ENCODE measurements around the gene BTBD7. TPM values are rescaled to one million over a fixed set of nuclear protein-coding genes. Genes with fewer than 3 reads are reported as not detected.

The BTBD7 gene
- total and polyA plus RNA-seq, 2 donors (not counting 1 experiment from before 2014, with no cell fraction given), result 8.1 to 48.6 TPM

GRCh38 chr14:93286212-93286890, 46.5 kb downstream of the BTBD7 start:
- no peak overlapping the region for H3K4me3 Mint-ChIP-seq
- no peaks in the 10 kb centered on the region for H4K20me1 ChIP-seq (ENCODE audit: control insufficient read depth, insufficient read depth, low read length, poor library complexity, severe bottlenecking)
- H3K27ac Mint-ChIP-seq, result no peak overlapping the region
- intact Hi-C loops (cut with micrococcal nuclease), result no loop called here
- no peak overlapping the region for H3K4me3 ChIP-seq (ENCODE audit: control extremely low read depth in 1 of 5, extremely low read depth in 1 of 5, insufficient read depth in 1 of 5, low read depth in 2 of 5, low read length in 4 of 5)
- H3K79me2 ChIP-seq (ENCODE audit: control insufficient read depth, insufficient read depth, low read length), result peaks cover 18% of the 10 kb centered on the region
- TF ChIP-seq EZH2 (IDR thresholded peaks at IDR 0.05; ENCODE audit: borderline replicate concordance, insufficient read depth, low read depth, low read length, poor library complexity, severe bottlenecking) (no peak), CTCF (IDR thresholded peaks at IDR 0.05) (no peak)
- no peak for DNase-seq
- no peaks in the 10 kb centered on the region for H3K27me3 ChIP-seq (replicated peaks in 1 of 4; ENCODE audit: control extremely low read depth in 1 of 4, control insufficient read depth in 3 of 4, insufficient read depth in 4 of 4, low read length in 3 of 4)
- H3K9me3 Mint-ChIP-seq (ENCODE audit: insufficient read depth), result no peaks in the 10 kb centered on the region
- peaks cover 0 to 3% of the 10 kb centered on the region in 2 donors for H3K4me1 ChIP-seq (ENCODE audit: control insufficient read depth in 2 of 2, insufficient read depth in 2 of 2, low read length in 2 of 2)
- H3K4me2 ChIP-seq (replicated peaks; ENCODE audit: low read depth, low read length, poor library complexity, severe bottlenecking), result no peak overlapping the region
- POLR2A ChIA-PET, result interaction anchor here (0.7 kb wide), 1 partner anchor 34 kb away, joined by 3 read pairs; no protein-coding TSS in a partner anchor
- peaks cover 18% of the 10 kb centered on the region for H3K4me1 Mint-ChIP-seq
- no peak for ATAC-seq (ENCODE audit: low read depth)
- CTCF ChIA-PET, result interaction anchor here (0.6 kb wide), 1 partner anchor 361 kb away, joined by 3 read pairs; no protein-coding TSS in a partner anchor
- H2AFZ ChIP-seq (ENCODE audit: insufficient read depth, low read depth, low read length, poor library complexity, severe bottlenecking), result no peak overlapping the region
- H3K9ac ChIP-seq (ENCODE audit: low read length), result no peak overlapping the region
- H3K27ac ChIP-seq (ENCODE audit: low read length in 2 of 2), result no peak overlapping the region
- no peaks in the 10 kb centered on the region for H3K9me3 ChIP-seq (ENCODE audit: control extremely low read depth in 1 of 3, control insufficient read depth in 2 of 3, insufficient read depth in 1 of 3, low read length in 2 of 3)
- peaks cover 7 to 11% of the 10 kb centered on the region in 2 experiments for H3K36me3 ChIP-seq (replicated peaks in 1 of 2; ENCODE audit: control extremely low read depth in 1 of 2, control insufficient read depth in 1 of 2, extremely low read depth in 1 of 2, insufficient read depth in 2 of 2, low read length in 1 of 2)
- no peaks in the 10 kb centered on the region for H3K27me3 Mint-ChIP-seq
- 100% methylated on average over 1 of the region's 4 CpGs for WGBS (ENCODE audit: insufficient coverage)

- no peak overlapping the region for H3K4me3 Mint-ChIP-seq
- no CpG with 5 or more reads among the region's 2 CpGs for WGBS (ENCODE audit: insufficient coverage)
- intact Hi-C loops (cut with micrococcal nuclease), result no loop called here
Observed at GRCh38 chr14:93285044-93285443, 47.8 kb downstream of the BTBD7 start.

More at GRCh38 chr14:93285044-93285443, 47.8 kb downstream of the BTBD7 start:
- ChIA-PET CTCF (no interaction called here), POLR2A (no interaction called here)
- H4K20me1 ChIP-seq (ENCODE audit: control insufficient read depth, insufficient read depth, low read length, poor library complexity, severe bottlenecking), result no peaks in the 10 kb centered on the region
- H3K9me3 ChIP-seq (ENCODE audit: control extremely low read depth in 1 of 3, control insufficient read depth in 2 of 3, insufficient read depth in 1 of 3, low read length in 2 of 3), result no peaks in the 10 kb centered on the region
- no peaks in the 10 kb centered on the region for H3K27me3 ChIP-seq (replicated peaks in 1 of 4; ENCODE audit: control extremely low read depth in 1 of 4, control insufficient read depth in 3 of 4, insufficient read depth in 4 of 4, low read length in 3 of 4)
- no peak overlapping the region for H2AFZ ChIP-seq (ENCODE audit: insufficient read depth, low read depth, low read length, poor library complexity, severe bottlenecking)
- H3K36me3 ChIP-seq (replicated peaks in 1 of 2; ENCODE audit: control extremely low read depth in 1 of 2, control insufficient read depth in 1 of 2, extremely low read depth in 1 of 2, insufficient read depth in 2 of 2, low read length in 1 of 2), result peaks cover 7 to 11% of the 10 kb centered on the region in 2 experiments
- H3K4me3 ChIP-seq (ENCODE audit: control extremely low read depth in 1 of 5, extremely low read depth in 1 of 5, insufficient read depth in 1 of 5, low read depth in 2 of 5, low read length in 4 of 5), result no peak overlapping the region
- TF ChIP-seq CTCF (IDR thresholded peaks at IDR 0.05) (no peak), EZH2 (IDR thresholded peaks at IDR 0.05; ENCODE audit: borderline replicate concordance, insufficient read depth, low read depth, low read length, poor library complexity, severe bottlenecking) (no peak)
- no peak overlapping the region for H3K27ac Mint-ChIP-seq
- no peak for DNase-seq
- peaks cover 18% of the 10 kb centered on the region for H3K79me2 ChIP-seq (ENCODE audit: control insufficient read depth, insufficient read depth, low read length)
- H3K27ac ChIP-seq (ENCODE audit: low read length in 2 of 2), result no peak overlapping the region
- no peak for ATAC-seq (ENCODE audit: low read depth)
- H3K27me3 Mint-ChIP-seq, result no peaks in the 10 kb centered on the region
- peaks cover 18% of the 10 kb centered on the region for H3K4me1 Mint-ChIP-seq
- no peaks in the 10 kb centered on the region for H3K9me3 Mint-ChIP-seq (ENCODE audit: insufficient read depth)
- H3K4me1 ChIP-seq (ENCODE audit: control insufficient read depth in 2 of 2, insufficient read depth in 2 of 2, low read length in 2 of 2), result peaks cover 0 to 3% of the 10 kb centered on the region in 2 donors
- no peak overlapping the region for H3K9ac ChIP-seq (ENCODE audit: low read length)
- no peak overlapping the region for H3K4me2 ChIP-seq (replicated peaks; ENCODE audit: low read depth, low read length, poor library complexity, severe bottlenecking)
